Pulmonary artery endothelial cell (primary cell): ENCODE data around the gene ATL2. TPM values are rescaled to one million over a fixed set of nuclear protein-coding genes. Genes with fewer than 3 reads are reported as not detected.
A peak's percentile ranks its signal among the peaks of the same experiment; 100 is the strongest.
"Not testable (repeated sequence)": the region's sequence is repeated elsewhere in the genome, so short reads cannot be mapped to it uniquely, and the experiment has no call there.

Experiments used
- DNase-seq: peaks from one replicate; pipeline ENCODE4 v3.0.0-alpha.2; 2011; ENCODE audit warnings: low read depth, low spot score
- total RNA-seq: library from RNA; depleted of rRNA; stranded (reverse); fragments of >200 nt; gene quantifications from 2 replicates; pipeline ENCODE4 v1.2.3, GENCODE V29; 2014

The ATL2 gene
- total RNA-seq, 1 donor from 2014 or later: 56.8 TPM

DNA sequence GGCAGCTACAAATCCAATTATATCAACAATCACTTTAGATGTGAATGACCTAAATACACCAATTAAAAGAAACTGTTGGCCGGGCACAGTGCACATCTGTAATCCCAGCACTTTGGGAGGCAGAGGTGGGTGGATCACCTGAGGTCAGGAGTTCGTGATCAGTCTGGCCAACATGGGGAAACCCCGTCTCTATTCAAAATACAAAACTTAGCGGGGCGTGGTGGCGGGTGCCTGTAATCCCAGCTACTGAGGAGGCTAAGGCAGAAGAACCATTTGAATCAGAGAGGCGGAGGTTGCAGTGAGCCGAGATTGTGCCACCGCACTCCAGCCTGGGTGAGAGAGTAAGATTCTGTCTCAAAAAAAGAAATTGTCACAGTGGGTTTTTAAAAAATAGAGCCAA is 49.5 kb downstream of the ATL2 start:
- no peak for DNase-seq

DNA sequence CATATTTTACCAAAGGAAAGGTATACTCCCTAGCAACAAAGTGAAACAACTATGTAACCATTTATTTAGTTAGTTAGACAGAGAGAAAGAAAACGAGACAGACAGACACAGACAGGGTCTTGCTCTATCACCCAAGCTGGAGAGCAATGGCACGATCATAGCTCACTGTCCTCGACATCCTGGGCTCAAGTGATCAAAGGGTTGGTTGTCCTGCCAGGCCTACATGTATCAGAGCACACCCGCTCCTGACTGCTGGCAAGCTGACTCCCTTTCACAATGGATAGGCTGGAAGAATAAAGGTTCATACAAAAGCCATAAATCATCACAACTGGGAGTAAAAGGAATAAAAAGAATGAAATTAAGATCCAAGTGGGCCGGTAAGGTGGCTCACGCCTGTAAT is 53.5 kb downstream of the ATL2 start:
- no peak for DNase-seq

DNA sequence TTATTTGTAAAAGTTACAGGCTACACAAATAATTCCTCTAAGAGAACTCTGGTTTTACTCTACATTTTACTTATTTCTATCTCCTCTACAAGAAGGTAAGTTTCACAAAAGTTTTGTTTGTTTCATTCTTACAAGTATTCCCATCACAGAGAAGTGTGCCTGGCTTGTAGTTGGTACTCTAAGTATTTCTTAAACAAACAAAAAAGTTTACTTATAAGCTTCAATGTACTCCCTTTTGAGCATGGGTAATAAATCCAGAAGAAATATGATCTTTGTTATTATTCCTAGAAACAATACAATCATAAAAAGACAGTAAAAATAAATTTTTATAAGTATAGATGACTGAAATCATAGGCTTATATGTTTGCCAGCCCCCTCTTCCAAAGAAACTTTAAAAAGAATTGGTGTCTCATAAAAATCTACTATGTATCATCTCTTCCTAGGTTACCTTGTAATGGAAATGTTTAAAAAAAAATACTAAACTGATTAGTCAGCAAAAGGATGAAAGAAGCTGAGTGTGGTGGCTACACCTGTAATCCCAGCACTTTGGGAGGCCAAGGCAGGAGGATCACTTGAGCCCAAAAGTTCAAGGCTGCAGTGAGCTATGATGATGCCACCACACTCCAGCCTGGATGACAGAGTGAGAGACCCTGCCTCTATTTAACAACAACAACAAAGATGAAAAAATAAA is 54.7 kb downstream of the ATL2 start:
- DNase-seq: no peak

DNA sequence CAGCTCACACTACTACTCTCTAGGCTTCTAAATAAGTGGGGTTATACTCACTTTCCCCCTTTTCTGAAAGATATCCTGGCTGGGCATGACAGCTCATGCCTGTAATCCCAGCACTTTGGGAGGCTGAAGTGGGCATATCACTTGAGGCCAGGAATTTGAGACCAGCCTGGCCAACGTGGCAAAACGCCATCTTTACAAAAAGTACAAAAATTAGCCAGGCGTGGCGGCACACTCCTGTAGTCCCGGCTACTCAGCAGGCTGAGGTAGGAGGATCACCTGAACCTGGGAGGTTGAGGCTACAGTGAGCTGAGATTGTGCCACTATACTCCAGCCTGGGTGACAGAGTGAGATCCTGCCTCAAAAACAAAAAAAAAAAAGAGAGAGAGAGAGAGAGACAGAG is 57.8 kb downstream of the ATL2 start:
- not testable (repeated sequence) for DNase-seq

DNA sequence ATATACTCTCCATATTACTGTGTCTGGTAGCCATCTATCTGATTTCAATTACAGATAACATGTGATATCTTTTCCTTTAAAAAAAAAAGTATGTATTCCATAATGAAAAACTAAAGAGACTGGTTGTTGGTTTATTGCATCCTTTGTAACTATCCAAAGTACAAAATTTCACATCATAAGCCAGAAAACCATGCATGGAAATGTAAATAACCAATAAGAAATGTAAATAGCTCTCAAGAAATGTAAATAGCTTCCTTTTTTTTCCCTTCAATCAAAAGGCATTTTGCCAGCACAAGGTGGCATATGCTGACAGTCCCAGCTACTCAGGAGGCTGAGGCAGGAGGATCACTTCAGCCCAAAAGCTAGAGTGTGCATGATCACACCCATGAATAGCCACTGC is 59.3 kb downstream of the ATL2 start:
- DNase-seq: no peak

DNA sequence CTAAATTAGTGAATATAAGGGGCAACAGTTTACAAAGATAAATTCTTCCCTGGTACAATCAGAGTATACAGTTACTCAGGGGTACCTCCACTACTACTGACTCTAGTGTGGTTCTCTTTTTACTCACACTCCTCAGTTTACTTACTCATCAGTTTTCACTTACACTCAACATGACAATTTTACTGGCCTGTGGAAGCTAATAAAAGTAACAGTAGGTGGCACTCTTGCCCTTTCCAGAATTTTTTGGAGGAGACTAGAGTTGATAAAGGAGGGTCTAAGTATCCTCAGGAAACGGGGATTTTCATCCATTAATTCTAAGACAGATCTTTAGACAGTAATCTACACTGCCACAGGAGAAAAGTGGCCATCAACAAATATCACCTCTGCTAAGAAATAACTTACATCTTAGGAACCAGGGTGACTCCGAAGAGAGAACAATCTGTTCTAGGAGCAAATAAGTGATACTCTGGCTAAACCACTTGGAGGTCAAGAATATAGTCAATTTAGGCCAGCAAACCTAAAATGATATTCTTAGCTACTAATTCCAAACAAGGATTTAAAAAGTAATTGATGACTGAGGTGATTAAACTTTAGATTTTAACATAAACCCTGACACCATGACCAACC is 61.3 kb downstream of the ATL2 start:
- peak; percentile 1 for DNase-seq

DNA sequence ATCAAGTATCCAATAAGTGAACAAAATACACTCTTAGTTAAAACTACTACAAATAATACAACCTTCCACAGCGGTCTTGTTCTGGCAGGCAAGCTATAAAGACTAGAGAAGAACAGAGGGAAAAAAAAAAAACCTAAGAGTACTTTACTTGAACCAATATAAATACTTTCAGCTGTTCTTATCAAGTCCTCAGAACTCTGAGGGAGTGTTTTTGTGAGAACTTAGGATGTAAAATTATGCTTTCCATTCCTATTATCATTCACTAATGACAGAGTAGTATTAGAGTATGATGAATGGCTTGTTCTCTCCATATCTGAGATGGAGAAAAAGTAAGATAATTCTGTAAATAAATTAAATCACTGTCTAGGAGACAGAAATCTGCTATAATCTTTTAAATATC is 68.3 kb downstream of the ATL2 start:
- no peak for DNase-seq

DNA sequence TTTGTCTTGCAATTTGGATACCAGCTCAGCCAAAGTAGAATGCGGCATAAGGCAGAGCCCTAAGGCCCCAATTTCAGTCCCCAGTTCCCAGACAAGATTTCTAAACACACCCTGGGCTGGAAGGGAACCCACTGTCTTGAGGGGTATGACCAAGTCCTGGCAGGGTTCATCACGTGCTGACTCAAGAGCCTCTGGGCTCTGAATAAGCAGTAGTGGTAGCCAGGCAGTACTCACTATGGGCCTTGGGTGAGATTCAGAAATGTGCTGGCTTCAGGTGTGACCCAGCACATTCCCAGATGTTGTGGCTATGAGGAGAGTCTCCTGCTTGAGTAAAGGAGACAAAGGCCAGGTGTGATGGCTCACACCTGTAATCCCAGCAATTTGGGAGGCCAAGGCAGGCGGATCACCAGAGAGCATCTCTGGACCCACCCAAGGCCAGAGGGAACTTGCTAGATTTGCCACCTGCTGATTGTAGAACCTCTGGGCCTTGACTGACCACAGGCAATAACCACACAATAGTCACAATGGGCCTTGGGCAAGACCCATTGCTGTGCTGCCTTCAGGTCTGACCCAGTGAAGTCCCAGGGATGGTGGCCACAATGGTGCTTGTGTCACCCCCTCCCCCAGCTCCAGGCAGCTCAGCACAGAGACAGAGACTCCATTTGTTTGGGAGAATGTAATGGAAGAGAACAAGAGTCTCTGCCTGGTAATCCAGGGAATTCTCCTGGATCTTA is 74.9 kb downstream of the ATL2 start:
- DNase-seq: no peak

DNA sequence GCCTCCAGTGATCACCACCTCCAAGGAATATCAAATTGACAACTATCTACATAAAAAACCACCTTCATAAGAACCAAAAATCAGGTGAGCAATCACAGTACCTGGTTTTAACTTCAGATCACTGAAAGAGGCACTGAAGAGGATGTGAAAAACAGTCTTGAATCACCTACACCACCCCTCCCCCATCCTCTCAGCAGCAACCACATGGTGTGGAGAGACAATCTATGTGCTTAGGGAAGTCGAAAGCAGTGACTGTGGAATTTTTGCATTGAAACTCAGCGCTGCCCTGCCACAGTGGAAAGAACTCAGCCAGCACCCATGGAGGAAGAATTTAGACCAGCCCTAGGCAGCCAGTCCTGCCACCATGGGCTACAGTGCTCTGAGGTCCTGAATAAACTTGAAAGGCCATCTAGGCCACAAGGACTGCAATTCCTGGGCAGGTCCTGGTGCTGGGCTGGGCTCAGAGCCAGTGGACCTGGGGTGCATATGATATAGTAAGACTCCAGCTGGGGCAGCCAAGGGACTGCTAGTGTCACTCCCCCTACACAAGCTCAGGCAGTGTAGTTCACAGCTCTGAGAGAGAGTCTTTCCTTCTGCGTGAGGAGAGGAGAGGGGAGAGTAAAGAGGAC is 75.6 kb downstream of the ATL2 start:
- DNase-seq: no peak

DNA sequence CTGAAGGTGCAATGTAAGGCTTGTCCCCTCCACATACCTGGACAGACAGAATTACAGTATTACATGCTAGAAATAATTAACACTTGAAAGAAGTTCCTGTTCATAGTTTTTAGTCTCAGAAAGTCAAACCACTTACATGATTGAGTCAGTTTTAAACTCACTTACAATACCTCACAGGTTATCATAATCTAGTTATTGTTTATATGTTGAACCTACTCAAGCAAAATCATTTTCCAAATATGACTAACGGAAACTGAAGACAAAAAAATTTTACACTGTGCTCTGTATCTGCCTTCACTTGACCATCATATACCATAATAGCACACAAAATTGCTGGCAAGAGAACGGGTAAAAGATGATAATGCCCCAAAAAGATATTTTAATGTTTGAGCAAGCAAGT is 78.5 kb downstream of the ATL2 start:
- no peak for DNase-seq

DNA sequence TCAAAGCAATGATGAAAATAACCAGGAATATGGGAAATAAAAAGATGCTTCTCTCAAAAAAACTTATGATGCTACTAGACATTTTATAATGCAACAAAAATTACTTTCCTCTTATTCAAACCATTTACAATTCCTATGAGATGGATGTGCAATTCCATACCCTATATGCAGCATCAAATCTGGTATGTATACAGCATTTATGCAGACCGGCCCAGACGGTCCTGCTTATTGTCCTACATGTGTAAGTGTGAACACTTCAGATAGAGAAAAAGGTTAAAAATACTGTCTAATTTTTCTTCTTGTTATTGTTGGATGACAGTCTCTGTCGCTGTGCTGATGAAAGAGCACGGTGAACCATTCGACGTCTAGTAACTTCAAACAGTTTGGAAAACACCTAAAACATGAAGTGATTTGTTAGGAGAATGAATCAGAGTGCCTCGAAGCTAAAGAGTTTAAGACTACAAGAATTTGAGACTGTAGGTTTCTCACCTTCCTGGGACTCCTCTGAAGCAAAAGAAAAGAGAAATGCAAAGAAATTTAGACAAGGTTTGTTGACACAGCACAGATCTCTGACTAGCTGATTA is 80.8 kb downstream of the ATL2 start:
- no peak for DNase-seq

DNA sequence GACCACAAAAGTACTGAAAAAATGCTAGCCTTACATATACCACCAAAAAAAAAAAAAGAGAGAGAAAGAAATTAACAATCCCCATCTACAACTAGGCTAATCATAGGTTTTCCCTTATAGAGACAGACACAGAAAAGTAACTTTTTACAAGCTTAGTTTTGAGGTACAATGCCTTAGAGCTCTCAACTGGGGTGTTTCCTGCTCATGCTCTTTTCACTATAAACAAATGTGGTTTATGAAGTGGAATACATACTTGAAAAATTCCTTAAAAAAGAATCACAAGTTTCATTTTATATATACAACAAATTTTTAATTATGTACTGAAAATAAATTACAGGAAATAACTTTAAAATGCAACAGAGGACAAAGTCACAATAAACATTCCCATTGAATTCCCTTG is 82.5 kb downstream of the ATL2 start:
- no peak for DNase-seq

DNA sequence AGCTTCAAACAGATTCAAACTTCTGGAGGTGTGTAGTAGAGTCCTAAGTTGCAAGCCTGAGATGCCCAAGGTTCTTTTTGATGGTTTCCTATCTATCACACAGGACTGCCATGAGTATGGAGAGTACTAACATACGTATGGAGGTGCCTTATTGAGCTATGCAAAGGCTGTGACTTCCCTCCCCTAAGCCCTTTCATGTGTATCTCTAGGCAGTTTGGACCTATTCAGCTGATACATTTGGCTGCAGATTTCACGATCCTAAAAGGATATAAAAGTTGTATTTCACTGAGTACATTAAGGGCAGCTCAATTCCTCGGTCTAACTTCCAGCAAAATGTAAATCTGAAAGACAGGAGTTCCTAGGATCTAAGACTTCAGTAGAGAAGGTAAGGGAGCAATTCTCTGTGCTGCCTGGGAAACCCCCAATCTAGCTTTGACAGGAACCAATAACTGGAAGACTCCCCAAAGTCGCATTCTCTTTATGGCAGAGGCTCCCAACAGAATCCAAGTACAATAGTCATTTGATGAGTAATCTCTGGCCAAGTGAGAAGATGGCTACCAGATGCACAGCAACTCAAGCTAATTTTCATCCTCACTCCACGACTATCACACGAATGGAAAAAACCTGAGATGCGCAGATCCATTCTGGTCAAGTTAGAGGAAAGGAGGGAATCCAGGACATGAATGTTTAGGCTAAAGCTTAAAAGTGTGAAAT is 83.8 kb downstream of the ATL2 start:
- no peak for DNase-seq

DNA sequence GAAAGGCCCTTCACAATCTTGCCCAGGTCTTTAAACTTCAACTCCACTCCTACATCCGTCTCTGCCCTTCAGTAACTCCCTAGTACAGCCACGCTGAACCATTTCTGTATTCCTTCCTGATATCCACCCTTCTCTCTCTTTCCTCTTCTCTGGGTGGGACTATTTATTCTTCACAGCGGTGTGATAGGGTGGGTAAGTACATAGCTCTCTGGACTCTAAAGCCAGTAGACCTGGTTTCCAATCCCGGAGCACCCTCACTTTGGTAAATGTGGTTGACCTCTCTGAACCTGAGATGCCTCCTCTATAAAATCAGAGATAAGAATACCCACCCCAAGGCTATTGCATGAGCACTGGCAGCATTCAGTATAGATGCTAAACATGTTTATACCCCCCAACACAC is 86.7 kb downstream of the ATL2 start:
- DNase-seq: no peak

DNA sequence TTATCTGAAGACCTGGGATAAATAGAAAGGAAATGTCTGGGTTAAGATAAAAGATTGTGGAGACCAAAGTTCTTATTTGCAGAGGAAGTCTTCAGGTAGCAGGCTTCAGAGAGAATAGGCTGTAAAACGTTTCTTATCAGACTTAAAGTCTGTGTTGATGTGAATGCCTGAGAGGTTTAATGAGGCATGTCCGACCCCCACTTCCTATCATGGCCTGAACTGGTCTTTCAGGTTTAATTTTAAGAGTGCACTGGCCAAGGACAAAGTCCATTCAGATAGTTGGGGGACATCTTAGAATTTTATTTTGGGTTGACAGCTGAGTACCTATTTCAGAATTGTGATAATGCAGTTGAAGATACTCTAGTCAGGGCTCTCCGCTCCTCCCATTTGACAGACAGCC is 92.1 kb downstream of the ATL2 start:
- DNase-seq: no peak

DNA sequence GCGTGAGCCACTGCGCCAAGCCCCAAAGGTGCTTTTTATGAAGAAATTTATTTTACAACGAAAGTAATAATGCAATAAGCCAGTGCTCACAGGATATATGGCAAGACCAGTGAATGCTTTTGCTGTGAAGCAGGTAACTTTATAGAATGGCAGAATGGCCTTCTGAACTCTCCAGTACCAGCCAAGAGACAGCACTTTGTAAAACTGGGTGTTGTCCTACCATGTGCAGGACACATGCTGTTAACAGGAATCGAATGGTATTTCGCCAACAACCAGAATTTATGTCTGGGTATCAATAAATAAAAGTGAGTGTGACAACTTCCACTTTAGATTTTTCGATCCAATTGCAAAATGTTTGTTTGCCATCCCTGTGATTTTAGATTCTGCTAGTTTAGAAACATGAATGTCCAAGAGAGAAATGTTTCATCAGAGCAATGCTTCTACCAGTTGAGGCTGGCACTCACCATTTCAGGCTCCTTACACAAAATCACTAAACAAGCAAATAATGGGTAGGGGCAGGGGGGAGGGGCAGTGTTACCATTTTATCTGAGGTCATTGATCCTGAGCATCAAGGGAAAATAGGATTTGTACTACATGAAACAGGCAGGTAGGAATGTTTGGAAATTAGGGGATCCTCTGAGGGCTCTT is 95.9 kb downstream of the ATL2 start:
- DNase-seq: no peak

DNA sequence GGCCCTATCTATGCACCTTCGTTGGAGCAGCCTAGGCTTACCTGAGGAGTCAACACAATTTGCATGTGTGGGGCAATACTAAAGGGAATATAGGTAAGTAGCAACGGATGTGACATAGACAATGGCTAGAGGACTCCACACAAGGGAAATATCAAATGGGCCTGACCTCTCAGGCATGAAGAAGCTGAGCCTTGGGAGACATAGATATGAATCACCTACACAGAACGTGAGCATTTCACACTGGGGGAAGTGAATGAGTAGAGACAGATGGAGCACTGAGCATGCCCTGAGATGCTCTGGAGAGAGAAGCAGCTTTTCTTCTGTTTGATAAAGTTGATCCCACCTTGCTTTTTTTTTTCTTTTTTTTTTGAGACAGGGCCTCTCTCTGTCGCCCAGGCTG is 97.9 kb downstream of the ATL2 start:
- no peak for DNase-seq

DNA sequence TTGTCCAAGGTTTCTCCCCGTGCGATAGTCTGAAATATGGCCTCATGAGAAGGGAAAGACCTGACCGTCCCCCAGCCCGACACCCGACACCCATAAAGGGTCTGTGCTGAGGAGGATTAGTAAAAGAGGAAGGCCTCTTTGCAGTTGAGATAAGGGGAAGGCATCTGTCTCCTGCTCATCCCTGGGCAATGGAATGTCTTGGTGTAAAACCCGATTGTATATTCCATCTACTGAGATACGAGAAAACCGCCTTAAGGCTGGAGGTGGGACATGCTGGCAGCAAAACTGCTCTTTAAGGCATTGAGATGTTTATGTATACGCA is 99.0 kb downstream of the ATL2 start:
- not testable (repeated sequence) for DNase-seq

DNA sequence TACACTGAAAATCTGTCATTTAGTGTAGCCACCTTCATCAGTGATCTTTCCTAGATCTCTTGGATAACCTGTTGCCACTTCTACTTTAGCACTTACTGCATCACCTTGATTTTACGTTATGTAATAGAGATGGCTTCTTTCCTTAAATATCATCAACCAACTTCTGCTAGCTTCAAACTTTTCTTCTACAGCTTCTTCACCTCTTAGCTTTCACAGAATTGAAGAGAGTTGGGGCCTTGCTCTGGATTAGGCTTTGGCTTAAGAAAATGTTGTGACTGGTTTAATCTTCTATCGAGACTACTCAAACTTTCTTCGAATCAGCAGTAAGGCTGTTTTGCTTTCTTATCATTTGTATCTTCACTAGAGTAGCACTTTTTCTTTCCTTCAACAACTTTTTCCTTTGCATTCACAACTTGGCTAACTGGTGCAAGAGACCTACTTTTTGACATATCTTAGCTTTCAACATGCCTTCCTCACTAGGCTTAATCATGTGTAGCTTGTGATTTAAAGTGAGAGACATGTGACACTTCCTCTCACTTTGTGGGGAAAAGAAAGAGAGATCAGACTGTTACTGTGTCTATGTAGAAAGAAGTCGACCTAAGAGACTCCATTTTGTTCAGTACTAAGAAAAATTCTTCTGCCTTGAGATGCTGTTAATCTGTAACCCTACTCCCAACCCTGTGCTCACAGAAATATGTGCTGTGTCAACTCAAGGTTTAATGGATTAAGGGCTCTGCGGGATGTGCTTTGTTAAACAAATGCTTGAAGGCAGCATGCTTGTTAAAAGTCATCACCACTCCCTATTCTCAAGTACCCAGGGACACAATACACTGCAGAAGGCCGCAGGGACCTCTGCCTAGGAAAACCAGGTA is 99.6 kb downstream of the ATL2 start:
- no peak for DNase-seq
